NK-92 (cell line): ENCODE measurements around the gene GMEB2.
"Not testable (repeated sequence)": the region's sequence is repeated elsewhere in the genome, so short reads cannot be mapped to it uniquely, and the experiment has no call there.

Experiments used
- DNase-seq: peaks from one replicate; lab custom pipeline; 2025; ENCODE audit not compliant: unreplicated experiment; lab: John Stamatoyannopoulos, UW

GMEB2 gene

DNA sequence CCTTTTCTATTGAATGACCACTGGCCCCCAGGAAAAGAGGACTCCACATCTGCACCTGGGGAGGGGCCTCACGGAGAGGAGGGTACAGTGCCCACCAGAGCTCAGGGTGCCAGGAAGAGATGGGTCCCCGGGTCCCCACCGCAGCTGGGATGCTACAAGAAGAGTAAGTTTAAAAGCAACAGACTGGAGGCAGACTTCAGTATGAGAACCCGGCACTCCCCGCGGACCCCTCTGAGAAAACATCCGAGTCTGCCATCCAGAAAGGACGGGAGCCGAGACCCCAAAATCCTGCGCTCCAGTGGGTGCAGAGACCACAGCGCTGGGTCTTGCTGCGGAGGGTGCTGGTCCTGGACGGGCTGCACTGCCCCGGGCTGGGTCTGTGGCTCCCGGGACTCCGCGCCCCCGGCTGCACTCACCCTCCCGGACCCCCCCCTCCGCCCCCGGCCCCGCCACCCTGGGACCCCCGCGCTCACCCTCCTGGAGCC lies 53.2 kb downstream of the GMEB2 start:
- DNase-seq, result no peak

DNA sequence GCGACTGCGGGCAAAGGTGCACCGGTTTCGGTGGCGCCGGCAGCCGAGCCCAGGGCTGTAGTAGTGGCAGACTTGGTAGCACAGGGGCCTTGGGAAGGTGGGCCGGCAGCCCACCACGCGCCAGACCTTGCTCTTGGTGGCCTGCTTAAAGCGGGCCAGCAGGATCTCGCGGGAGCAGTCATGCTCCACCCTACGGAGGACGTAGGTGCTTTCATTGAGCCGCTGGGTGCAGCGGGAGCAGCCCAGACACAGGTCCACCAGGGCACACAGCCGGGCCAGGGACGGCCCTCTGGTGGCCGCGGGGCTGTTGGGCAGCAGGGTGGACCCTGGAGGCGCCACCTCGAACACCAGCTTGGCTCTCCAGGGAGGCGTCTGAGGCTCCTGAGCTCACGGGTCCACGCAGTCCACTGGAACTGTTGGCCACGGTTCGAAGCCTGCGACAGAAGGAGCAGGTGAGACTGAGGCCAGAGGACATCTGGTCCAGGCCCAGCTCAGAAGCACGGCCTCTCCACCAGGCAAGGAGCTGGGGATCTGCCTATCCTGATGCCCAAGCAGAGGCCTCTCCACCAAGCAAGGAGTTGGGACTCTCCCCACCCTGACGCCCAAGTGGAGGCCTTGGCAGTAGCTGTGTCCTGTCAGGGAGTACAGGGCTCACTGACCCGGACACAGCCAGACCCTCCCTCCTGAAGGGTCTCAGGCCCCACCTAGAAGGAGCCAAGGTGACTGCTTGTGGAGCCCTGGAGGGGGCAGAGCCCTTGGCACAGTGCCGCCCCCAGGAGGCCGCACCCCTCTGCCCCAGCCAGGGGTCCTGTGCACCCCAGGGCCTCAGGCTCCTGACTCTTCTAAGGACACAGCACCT lies 53.9 kb downstream of the GMEB2 start:
- DNase-seq, result no peak

DNA sequence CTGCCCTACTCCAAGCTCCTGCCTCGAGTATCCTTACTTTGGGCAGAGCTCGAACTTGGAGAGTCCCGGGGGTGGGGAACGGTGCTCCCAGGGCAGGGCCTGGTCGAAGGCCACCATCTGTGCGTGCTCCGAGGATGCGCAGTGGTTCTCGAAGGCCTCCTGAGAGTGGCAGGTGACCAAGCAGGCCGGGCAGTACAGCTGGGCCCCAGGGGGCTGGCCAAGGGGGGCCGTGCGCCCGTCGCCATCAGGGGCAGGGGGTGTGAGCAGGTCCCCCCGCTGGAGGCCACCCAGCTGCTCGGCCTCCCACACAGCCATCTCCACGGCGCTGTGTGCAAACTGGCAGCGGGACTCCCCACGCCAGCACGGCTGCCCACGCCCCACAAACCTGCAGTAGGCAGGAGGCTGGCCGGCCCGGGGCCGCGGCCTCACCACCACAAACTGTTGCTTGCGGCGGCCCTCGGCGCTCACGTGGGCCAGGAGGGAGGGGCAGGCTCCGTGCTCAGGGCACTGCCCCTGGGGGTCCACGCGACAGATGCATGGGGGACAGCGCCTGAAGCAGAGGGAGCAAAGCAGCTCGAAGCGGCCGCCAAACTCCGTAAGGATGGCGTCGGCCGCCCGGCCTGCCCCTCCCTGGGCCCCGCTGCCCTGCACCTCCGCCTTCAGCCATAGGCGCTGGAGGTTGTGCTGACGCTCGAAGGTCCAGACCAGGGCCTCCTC lies 54.7 kb downstream of the GMEB2 start:
- no peak for DNase-seq

DNA sequence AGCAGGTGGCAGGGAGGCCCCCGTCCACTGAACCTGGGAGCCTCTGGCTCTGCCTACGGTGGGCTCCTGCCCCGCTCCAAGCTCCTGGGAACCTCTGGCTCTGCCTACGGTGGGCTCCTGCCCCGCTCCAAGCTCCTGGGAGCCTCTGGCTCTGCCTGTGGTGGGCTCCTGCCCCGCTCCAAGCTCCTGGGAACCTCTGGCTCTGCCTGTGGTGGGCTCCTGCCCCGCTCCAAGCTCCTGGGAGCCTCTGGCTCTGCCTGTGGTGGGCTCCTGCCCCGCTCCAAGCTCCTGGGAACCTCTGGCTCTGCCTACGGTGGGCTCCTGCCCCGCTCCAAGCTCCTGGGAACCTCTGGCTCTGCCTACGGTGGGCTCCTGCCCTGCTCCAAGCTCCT lies 55.8 kb downstream of the GMEB2 start:
- DNase-seq, result not testable (repeated sequence)

DNA sequence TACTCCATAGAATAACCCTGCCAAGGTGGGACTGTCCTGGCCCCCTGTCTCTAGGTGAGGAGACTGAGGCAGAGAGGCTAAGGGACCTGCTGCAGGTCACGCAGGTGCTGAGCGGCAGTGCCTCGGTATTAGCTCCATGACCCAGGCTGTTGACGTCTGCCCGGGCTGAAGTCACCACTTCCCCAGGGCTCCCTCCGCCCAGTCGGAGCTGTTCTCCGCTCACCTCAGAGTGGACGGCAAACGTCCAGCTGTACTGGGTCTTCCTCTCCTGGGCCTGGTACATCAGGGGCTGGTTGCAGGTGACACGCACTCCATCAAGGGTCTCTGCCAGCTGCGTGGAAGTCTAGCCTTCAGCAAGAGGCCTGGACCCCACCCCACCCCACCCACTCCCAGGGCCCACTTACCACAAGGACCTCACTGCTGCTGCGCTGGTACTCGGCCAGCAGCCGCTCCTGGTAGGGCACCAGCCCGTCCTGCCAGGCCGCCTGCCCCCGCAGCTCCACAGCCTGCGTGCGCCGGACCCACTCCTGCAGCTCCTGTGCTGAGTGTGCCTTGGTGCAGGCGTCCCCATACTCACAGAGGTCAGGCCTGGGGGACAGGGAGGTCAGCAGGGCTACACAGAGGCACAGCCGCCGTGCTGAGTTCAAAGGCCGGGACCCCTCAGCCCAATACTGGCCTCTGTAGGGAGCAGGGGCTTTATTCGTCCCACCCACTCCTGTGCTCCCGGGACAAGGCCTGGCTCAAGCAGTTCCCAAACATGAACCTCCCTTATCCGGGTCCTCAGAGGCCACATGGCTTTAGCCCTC lies 56.4 kb downstream of the GMEB2 start:
- no peak for DNase-seq

DNA sequence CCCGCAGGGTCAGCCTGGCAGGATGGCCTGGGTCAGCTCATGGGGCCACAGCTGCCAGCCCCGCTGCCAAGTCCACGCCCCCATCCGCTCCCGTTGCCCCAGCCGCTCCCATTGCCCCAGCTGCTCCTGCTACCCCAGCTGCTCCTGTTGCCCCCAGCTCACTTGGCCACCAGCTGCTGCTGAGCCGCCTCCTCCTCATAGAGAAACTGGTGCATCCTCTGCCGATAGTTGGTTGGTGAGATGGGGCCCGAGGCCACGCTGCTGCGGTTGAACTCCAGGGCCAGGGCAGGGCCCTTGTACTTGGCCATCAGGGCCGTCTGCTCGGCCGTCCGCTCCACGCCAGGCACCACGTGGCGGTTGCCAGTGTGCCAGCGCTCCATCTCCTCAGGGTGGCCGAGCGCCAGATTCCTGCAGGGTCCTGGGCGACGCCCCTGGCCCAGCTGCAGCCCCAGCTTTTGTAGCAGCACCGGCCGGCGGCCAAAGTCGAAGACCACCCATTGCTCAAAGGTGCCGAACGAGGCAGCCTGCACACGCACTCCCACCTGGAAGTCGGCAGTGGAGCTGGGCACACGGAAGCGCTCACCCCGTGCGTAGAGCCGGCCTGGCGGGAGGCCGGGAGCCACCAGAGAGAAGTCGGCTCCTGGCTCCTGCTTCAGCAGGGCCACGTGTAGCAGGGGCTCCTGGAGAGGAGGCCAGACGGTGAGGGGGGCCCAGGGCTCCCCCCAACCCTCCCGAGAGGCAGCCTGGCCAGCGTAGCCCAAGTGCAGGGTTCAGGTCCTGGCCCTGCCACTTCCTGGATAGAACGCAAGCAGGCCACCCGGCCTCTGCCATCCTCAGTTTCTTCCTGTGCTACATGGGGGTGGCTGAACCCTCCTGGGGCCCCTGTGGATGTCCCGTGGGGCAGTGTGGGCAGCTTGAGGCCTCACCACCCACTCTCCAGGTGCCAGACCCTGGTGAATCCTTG lies 57.6 kb downstream of the GMEB2 start:
- no peak for DNase-seq

DNA sequence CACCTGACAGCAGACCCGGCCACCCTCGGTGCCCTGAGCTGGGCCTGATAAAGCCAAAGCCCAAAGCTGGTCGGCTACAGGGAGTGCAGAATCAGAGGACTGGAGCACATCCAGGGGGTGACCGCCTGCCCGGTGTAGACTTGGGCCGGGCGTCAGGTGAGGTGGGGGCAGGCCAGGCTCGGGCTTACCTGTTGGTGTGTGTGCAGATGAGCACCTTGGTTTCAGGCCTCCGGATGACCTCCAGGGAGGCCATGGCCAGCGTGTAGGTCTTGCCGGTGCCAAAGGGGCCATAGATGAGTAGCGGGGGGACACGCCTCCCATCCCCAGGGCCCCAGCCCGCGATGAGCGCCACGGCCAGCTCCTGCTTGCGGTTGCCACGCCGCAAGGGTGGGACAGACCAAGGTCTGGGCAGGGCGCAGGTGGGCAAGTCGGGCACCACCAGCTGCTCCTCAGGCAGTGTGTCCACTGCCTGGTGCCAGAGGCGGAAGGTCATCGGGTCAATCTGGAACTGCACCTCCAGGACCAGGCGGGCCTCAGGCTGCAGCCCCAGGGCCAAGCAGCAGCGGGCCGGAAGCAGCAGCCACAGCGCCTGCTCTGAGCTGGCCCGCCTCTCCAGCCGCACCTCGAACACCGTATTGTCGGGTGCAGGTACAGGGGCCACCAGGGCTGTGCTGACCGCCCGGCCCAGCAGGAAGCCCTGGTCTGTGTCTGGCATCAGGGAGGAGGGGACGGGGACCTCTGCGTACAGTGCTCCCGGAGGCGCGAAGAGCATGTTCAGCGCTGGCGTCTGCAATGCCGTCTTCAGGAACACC lies 58.5 kb downstream of the GMEB2 start:
- DNase-seq, result no peak

DNA sequence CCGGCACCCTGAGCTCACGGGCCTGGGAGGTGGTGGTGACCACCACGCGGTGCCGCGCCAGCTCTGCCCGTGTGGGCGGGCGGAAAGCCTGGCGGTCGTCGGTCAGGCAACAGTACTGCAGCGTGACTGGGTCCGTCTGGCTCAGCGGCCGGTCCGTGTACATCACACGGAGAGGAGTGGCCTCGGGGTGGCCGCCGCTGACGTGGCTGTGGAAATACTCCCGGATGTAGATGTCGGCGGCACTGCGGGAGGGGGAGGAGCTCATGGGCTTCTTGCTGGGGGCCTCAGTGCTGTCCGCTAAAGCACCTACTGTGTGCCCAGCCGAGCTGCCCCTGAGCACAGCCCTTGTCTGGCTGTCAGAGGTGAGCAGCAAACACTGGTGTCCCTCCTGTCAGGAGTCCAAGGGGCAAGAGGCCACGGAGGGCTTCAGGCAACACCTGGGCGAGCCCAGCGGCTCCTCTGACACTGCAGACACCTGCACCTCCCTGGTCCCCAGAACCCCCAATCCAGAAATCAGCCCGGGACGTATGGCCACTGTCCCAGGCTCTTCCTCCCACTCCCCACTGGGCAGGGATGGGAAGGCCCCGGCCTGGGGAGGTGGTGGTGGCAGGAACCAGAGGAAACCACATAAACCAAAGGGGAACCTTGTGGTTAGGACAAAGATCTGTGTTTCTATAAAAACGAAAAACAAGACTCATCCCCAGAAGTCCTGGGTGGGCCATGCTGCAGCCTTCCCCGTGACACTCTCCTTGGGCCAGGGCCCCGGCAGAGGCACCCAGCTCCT lies 59.3 kb downstream of the GMEB2 start:
- no peak for DNase-seq

DNA sequence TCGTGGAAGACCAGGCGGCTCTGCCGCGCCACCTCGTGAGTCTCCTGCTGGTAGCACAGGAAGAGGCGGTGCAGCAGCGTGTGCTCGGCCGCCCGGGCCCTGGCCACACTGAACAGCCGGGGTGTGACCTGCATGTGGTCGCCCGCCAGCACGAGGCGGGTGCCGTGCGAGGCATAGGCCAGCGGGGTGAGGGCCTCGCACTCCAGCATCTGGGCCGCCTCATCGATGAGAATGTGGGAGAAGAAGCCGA lies 59.8 kb downstream of the GMEB2 start:
- no peak for DNase-seq

DNA sequence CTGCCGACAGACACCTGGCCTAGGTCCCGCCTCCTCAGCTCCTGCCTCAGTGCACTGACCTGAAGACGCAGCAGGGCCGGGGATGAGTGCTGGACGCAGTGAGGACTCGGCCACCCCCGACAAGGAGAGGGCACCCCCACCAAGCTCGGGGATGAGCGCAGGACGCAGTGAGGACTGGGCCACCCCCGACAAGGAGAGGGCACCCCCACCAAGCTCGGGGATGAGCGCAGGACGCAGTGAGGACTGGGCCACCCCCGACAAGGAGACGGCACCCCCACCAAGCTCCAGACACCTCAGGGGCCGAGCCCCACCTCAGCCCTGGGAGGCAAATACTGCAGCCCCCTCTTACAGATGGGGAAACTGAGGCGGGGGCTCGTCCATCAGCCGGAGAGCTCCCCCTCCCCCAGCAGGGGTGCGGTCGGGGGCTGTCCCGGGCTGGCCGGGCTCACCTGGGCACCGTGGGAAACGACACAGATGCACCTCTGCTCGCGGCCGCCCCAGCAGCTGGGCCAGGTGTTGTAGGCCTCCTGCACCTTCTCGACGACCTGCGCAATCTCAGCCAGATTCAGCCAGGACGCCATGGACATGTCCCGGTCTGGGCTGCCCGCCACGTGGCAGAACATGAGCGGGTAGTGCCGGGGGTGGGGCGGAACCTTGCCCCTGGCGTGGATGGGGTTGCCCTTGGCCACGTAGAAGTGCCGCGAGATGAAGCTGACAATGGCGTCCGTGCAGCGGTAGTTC lies 60.3 kb downstream of the GMEB2 start:
- no peak for DNase-seq

DNA sequence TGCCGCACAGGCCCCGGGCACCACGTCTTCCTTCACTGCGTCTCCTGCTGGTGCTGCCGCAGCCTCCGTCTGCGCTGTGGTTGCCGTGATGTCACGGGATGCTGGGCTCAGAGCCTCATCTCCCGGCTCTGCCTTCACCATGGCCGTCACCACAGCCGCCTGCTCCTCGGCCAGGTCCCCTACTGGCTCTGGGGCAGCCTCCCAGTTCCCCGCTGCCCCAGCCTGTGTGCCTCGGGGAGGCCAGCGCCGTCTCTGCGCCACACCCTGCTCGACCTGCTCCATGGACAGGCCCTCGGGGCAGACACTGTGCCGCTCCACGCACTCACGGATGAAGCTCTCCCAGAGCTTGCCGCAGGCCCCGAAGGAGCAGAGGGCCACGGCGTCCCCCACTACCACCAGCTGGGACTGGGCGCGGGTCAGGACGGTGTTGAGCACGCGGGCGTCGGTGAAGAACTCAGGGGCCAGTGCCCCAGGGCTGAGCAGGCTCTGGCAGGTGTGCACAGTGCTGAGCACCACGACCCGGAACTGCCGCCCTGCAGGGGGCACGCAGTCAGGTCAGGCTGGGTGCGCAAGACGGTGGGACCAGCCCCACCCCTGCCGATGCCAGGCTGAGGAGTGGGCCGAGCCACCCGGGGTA lies 61.1 kb downstream of the GMEB2 start:
- no peak for DNase-seq

DNA sequence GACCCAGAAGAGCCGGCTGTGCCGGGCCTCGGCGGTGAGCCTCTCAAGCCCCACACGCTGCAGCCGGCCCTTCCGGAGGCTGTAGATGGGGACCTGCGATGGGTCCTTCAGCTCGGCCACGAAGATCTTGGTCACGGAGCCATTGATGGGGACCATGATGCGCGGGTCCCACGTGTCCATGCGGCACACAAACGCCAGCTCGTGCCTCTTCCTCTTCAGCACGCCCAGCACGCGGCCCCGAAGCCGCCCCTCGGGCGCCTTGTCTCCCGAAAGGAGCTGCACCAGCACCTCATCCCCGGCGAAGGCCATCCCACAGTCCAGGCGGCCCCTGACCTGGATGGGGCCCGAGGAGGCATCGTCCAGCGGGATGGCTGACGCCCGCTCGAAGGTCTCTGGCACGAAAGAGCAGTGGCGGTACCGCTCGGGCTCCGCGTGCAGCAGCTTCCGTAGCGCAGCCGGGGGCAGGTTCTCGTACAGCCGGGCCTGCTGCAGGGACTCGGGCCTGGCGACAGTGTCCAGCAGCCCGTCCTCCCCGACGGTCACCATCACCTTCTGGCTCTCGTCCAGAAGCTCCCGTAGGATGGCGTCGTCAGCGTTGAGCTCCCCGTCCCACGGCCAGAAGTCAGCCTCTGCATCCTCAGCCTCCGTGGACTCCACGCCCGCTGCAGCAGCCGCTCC lies 61.7 kb downstream of the GMEB2 start:
- DNase-seq, result no peak

DNA sequence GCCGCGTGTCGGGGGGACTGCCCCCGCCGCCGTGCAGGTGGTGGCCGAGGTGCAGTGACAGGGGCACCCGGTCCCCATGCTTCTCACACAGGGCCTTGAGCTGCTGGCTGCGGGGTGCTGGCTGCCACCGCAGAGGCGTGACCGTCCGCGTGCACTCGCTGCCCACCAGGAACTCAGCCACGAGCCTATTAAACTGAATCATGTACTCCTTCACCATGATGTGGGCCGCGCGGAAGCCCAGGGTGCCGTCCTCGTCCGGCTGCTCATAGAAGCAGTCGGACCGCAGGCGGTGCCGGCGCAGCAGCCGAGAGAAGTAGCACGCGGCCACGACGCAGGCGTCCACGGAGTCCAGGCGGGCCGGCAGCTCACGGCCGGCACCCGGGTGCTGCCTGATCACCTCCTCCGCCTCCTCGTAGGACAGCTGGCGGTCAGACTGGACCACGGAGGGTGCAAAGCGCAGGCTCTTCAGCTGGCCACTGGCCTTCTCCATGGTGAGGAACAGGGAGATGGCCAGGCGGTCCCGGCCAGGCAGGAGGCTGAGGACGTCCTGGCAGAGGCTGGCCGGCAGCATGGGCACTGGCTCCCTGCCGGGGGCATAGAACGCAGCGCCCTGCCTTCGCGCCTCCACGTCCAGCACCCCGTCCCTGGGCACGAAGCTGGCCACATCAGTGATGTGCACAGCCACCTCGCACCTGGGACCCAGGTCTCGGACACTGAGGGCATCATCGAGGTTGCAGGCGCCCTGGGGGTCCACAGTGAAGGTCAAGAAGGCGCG lies 62.7 kb downstream of the GMEB2 start:
- no peak for DNase-seq

DNA sequence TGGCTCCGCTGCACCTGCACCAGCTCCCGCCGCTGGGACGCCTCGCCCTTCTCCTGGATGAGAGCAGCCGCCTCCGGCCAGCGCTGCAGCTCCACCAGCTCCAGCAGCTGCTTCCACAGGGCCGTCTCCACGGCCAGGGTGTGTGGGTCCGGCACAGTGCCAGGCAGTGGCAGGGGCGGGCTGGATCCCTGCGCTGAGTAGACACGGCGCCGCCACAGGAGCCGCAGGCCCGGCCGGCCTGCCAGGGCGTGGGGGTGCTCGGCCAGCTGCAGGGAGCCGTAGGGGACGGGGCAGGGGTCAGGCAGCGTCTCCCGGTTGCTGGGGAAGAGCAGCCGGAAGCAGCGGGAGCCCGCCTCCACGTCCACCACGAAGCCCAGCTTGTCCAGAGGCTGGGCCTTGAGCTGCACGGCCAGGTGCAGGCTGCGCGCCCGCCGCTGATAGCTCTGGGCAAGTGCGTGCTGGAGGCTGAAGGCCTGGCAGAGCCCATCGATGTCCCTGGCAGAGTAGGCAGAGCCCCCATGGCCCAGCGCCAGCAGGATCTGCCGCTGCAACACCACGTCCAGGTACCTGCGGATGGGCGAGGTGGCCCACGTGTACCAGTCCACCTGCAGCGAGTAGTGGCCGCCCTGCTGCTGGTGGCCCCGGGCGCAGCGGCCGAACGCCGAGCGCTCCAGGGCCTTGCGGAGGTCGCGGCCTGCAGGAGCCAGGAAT lies 63.5 kb downstream of the GMEB2 start:
- no peak for DNase-seq

DNA sequence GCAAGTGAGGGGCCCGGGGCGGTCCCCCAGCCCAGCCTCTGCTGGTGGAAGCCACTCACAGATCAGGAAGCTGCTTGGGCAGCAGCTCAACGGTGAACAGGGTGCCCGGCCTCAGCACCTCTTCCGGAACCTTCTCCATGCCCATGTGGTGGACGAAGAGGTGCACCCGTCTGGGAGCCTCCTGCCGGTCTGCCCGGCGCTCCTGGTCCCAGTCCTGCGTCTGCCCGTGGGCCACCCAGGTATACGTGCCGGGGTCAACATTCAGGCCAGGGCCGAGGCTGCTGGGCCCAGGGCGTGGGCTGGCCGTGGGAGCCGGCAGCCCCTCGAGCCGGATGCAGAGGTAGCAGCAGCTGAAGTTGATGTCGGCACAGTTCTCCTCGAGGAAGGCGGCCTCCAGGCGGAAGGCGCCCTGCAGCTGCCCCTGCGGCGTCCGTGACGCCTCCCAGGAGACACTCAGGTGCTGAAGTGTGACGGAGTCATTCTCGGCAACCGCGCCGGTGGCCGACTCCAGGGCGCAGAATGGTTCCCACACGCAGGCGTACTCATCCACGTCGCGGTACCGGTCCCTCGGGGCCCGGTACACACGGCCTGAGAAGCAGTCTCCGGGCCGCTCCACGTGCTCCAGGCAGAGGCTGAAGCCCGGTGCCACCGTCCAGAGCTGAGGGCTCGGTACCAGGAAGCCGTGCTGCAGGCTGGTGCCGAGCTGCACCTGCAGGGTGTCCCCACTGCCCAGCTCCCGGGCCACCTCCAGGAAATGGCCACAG lies 64.3 kb downstream of the GMEB2 start:
- no peak for DNase-seq
